Measurements from ENCODE around the gene BIRC3. TPM values are rescaled to one million over a fixed set of nuclear protein-coding genes. Genes with fewer than 3 reads are reported as not detected.
A peak's percentile ranks its signal among the peaks of the same experiment; 100 is the strongest.

BIRC3 gene
- total RNA-seq, 1 donor from 2014 or later = 0.36 TPM

- peak; percentile 72 for TF ChIP-seq CTCF (IDR thresholded peaks at IDR 0.05; ENCODE audit: unreplicated experiment)
- no peaks in the 10 kb centered on the region for H3K27me3 Mint-ChIP-seq
- H3K9me3 Mint-ChIP-seq (ENCODE audit: low read depth) = no peaks in the 10 kb centered on the region
- DNase-seq (ENCODE audit: low spot score, unreplicated experiment) = peak; percentile 97
- H3K4me1 Mint-ChIP-seq (ENCODE audit: low read depth) = peaks cover 34% of the 10 kb centered on the region
- peak within 1 kb of the TSS; percentile 98 for H3K27ac Mint-ChIP-seq
- H3K36me3 Mint-ChIP-seq (ENCODE audit: insufficient read depth) = peaks cover 11% of the 10 kb centered on the region
- peak within 1 kb of the TSS; percentile 97 for H3K4me3 Mint-ChIP-seq (ENCODE audit: low read depth)
Measured at GRCh38 chr11:102346748-102347461, 29.6 kb downstream of the BIRC3 start, which contains the start of gene BIRC2. Gene BIRC2 (plus strand): TSS chr11:102347214. CDS start chr11:102349855, 2,641 bp downstream.

GRCh38 chr11:102347462-102348370 lies 30.4 kb downstream of the BIRC3 start:
- H3K4me3 Mint-ChIP-seq (ENCODE audit: low read depth) = peak overlapping the region; percentile 97
- H3K4me1 Mint-ChIP-seq (ENCODE audit: low read depth) = peaks cover 34% of the 10 kb centered on the region
- H3K36me3 Mint-ChIP-seq (ENCODE audit: insufficient read depth) = peaks cover 14% of the 10 kb centered on the region
- no peak for DNase-seq (ENCODE audit: low spot score, unreplicated experiment)
- no peaks in the 10 kb centered on the region for H3K27me3 Mint-ChIP-seq
- H3K9me3 Mint-ChIP-seq (ENCODE audit: low read depth) = no peaks in the 10 kb centered on the region
- peak overlapping the region; percentile 98 for H3K27ac Mint-ChIP-seq
- no peak for TF ChIP-seq CTCF (IDR thresholded peaks at IDR 0.05; ENCODE audit: unreplicated experiment)

DNA sequence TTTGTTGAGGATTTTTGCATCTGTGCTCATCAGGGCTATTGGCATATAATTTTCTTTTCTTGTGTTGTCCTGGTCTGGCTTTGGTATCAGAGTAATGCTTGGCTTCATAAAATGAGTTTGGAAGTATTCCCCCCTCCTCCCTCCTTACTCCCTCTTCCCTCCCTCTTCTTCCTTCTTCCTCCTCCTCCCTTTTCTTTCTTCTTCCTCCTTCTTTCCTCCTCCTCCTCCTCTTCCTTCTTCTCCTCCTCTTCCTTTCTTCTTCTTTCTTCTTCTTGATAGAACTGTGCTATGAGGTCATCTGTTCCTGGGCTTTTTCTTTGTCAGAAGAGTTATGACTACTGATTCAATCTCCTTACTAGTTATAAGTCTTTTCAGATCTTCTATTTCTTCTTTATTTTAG lies 39.8 kb downstream of the BIRC3 start:
- H3K27ac Mint-ChIP-seq = no peak overlapping the region
- H3K27me3 Mint-ChIP-seq = no peaks in the 10 kb centered on the region
- peaks cover 20% of the 10 kb centered on the region for H3K9me3 Mint-ChIP-seq (ENCODE audit: low read depth)
- peaks cover 15% of the 10 kb centered on the region for H3K4me1 Mint-ChIP-seq (ENCODE audit: low read depth)
- peaks cover 63% of the 10 kb centered on the region for H3K36me3 Mint-ChIP-seq (ENCODE audit: insufficient read depth)
- no peak overlapping the region for H3K4me3 Mint-ChIP-seq (ENCODE audit: low read depth)
- no peak for DNase-seq (ENCODE audit: low spot score, unreplicated experiment)
- no peak for TF ChIP-seq CTCF (IDR thresholded peaks at IDR 0.05; ENCODE audit: unreplicated experiment)

DNA sequence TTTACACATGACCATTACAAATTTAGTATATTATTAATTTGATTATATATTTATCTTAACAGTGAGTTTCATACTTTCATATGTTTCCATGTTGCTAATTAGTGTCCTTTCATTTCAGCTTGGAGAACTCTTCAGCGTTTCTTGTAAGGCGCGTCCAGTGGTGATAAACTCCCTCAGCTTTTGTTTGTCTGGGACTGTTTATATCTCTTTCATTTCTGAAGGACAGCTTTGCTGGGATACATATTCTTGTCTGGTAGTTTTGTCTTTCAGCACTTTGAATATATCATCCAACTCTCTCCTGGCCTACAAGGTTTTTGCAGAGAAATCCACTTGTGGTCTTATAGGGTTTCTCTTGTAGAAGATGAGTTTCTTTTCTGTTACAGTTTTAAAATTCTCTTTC lies 42.1 kb downstream of the BIRC3 start:
- Mint-ChIP-seq H3K36me3 (ENCODE audit: insufficient read depth) (peaks cover 54% of the 10 kb centered on the region), H3K27ac (no peak overlapping the region), H3K4me1 (ENCODE audit: low read depth) (peaks cover 15% of the 10 kb centered on the region), H3K9me3 (ENCODE audit: low read depth) (peaks cover 19% of the 10 kb centered on the region), H3K27me3 (no peaks in the 10 kb centered on the region), H3K4me3 (ENCODE audit: low read depth) (no peak overlapping the region)
- TF ChIP-seq CTCF (IDR thresholded peaks at IDR 0.05; ENCODE audit: unreplicated experiment) = no peak
- DNase-seq (ENCODE audit: low spot score, unreplicated experiment) = no peak

GRCh38 chr11:102360681-102361080 lies 43.4 kb downstream of the BIRC3 start:
- DNase-seq (ENCODE audit: low spot score, unreplicated experiment) = no peak
- H3K4me3 Mint-ChIP-seq (ENCODE audit: low read depth) = no peak overlapping the region
- no peak overlapping the region for H3K27ac Mint-ChIP-seq
- H3K4me1 Mint-ChIP-seq (ENCODE audit: low read depth) = peaks cover 15% of the 10 kb centered on the region
- peaks cover 48% of the 10 kb centered on the region for H3K36me3 Mint-ChIP-seq (ENCODE audit: insufficient read depth)
- H3K9me3 Mint-ChIP-seq (ENCODE audit: low read depth) = peaks cover 6% of the 10 kb centered on the region
- no peaks in the 10 kb centered on the region for H3K27me3 Mint-ChIP-seq
- no peak for TF ChIP-seq CTCF (IDR thresholded peaks at IDR 0.05; ENCODE audit: unreplicated experiment)
